ENCODE results near the gene ATOH8. TPM values are rescaled to one million over a fixed set of nuclear protein-coding genes. Genes with fewer than 3 reads are reported as not detected.
A peak's percentile ranks its signal among the peaks of the same experiment; 100 is the strongest.

The ATOH8 gene, protein sequence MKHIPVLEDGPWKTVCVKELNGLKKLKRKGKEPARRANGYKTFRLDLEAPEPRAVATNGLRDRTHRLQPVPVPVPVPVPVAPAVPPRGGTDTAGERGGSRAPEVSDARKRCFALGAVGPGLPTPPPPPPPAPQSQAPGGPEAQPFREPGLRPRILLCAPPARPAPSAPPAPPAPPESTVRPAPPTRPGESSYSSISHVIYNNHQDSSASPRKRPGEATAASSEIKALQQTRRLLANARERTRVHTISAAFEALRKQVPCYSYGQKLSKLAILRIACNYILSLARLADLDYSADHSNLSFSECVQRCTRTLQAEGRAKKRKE
- total RNA-seq: under 1 TPM; 0.12 to 0.40 TPM

DNA sequence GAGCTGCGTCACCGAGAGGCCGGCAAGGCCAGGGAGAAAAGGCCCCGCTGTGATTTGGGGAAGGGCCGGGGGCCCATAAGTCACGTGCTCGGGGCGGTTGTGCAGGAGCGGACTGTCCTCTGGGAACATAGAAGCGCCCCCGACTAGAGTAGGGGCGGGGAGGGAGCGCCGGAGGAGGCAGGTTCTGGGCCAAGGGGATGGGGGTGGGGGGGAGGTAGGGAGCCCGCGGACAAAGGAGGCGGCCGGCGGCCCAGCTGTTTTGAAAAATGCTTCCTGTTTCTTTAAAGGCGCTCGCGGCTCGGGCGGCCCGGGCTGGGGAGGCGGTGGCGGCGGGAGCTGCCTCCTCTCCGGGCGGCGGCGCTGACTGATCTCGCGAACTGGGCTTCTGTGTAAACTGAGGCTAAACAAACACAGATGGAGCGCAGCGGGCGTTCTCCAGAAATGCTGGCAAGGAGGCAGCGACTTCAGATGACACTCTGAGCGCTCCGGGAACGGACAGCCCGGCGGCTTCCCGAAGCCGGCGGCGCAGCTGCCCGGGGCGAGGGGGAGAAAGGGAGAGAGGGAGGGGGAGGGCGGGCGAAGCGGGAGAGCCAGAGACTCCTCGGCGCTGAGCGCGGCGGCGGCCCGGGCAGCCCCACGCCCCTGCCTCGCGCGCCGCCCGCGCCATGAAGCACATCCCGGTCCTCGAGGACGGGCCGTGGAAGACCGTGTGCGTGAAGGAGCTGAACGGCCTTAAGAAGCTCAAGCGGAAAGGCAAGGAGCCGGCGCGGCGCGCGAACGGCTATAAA lies at the start of gene ATOH8:
ATOH8 (plus strand) TSS at position 467 of the 788 bp plus-strand sequence; CDS start at position 666, 199 bp downstream.
- H3K36me3 Mint-ChIP-seq: no peaks in the 10 kb centered on the region

DNA sequence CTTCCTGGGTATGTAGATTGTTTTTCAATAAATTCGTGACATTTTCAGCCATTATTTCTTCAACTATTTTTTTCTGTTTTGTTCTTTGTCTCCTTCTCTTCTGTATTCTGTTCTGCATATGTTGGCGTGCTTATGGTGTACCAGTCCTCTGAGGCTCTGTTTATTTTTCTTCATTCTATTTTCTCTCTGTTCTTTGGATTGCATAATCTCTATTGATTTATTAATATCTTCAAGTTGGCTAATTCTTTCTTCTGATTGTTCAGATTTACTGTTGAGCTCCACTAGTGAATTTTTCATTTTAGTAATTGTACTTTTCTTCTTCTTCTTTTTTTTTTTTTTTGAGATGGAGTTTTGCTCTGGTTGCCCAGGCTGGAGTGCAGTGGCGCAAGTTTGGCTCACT lies 49.8 kb upstream of the ATOH8 start:
- CTCF ChIA-PET: interaction anchor here (0.8 to 8.9 kb wide), 7 partner anchors 9 to 110 kb away, joined by 3 to 189 read pairs (median 7); partner anchors contain the start of gene GNLY
- no peak overlapping the region for H3K4me3 Mint-ChIP-seq
- no peaks in the 10 kb centered on the region for H3K9me3 Mint-ChIP-seq (ENCODE audit: low read depth)
- H3K36me3 Mint-ChIP-seq: peaks cover 6% of the 10 kb centered on the region
- ATAC-seq (no peak), DNase-seq (no peak)
- peak overlapping the region; percentile 77 for H3K27ac Mint-ChIP-seq
- peaks cover 73% of the 10 kb centered on the region for H3K4me1 Mint-ChIP-seq
- peaks cover 10% of the 10 kb centered on the region for H3K27me3 Mint-ChIP-seq

More for the DNA sequence above, at the start of gene ATOH8:
- Mint-ChIP-seq H3K9me3 (ENCODE audit: low read depth) (no peaks in the 10 kb centered on the region), H3K4me3 (peak within 1 kb of the TSS; percentile 65), H3K27me3 (peaks cover 70% of the 10 kb centered on the region), H3K4me1 (peaks cover 13% of the 10 kb centered on the region), H3K27ac (no peak within 1 kb of the TSS)
- ATAC-seq: peak; percentile 35
- DNase-seq: peak; percentile 55
- CTCF ChIA-PET: interaction anchor here (0.6 to 10.9 kb wide), 11 partner anchors 9 to 358 kb away, joined by 3 to 130 read pairs (median 3); no protein-coding TSS in a partner anchor

DNA sequence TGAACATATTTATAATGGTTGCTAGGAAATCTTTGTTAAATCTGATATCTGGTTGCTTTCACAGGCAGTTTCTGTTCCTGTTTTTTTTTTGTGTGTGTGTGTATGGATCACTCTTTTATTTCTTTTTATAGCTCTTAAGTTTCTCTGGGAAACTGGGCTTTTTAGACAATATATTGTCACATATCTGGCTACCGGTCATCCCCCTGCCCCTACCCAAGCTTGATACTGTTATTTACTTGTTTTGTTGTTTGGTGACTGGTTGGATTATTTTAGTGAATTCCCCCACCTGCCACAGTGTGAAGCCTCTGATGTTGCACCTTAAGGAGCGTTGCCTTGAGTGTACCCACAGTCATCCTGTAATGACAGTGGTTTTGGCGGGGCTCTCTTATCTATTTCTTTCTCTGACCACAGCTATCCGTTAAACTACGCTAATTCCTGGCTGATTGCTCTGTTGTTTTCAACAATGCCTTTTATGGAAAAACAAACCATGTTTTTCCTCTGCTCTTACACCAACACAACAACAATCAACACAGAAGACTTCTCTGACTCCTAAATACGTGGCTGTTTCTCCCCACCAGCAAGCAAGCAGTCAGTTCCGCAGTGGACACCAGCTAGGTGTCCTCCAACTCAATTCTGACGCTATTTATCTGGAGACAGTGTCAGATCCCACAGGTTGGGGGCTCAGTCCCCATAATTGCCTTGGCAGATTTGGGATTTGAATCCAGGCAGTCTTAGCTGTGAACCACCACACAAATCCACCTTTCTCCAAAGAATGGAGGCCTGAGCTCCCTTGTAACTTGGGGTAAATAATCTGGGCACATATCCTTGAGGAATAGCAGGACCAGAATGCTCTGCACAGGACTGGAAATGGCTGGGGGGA lies 48.8 kb upstream of the ATOH8 start:
- CTCF ChIA-PET: interaction anchor here (1.1 to 8.9 kb wide), 11 partner anchors 10 to 109 kb away, joined by 3 to 189 read pairs (median 7); partner anchors contain the start of genes GNLY and SFTPB
- peak; percentile 79 for DNase-seq
- peaks cover 78% of the 10 kb centered on the region for H3K4me1 Mint-ChIP-seq
- H3K4me3 Mint-ChIP-seq: peak overlapping the region; percentile 40
- H3K27ac Mint-ChIP-seq: peak overlapping the region; percentile 77
- ATAC-seq: peak; percentile 62
- no peaks in the 10 kb centered on the region for H3K9me3 Mint-ChIP-seq (ENCODE audit: low read depth)
- H3K27me3 Mint-ChIP-seq: peaks cover 14% of the 10 kb centered on the region
- H3K36me3 Mint-ChIP-seq: peaks cover 6% of the 10 kb centered on the region

DNA sequence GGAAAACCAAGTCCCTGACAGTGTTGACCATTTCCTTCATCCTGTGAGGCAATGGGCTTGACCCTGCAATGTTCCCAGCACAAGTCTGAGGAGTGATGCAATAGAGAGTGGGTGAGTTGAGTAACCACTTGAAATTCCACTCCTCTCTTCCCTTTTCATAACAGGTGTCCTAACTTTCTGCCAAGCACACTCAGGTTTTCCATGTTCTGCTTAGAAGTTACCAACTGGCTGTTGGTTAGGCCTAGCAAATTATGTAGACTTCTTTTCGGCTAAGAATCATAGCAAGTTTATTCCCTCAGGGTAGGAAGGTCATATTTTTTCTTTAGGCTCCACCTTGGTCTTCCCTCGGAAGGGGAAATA lies 48.1 kb upstream of the ATOH8 start:
- Mint-ChIP-seq H3K4me1 (peaks cover 82% of the 10 kb centered on the region), H3K36me3 (peaks cover 6% of the 10 kb centered on the region), H3K27ac (peak overlapping the region; percentile 77), H3K27me3 (peaks cover 16% of the 10 kb centered on the region), H3K4me3 (no peak overlapping the region), H3K9me3 (ENCODE audit: low read depth) (no peaks in the 10 kb centered on the region)
- DNase-seq (no peak), ATAC-seq (no peak)
- CTCF ChIA-PET: interaction anchor here (0.9 to 8.9 kb wide), 14 partner anchors 10 to 375 kb away, joined by 3 to 189 read pairs (median 4); partner anchors contain the start of genes GNLY and SFTPB

DNA sequence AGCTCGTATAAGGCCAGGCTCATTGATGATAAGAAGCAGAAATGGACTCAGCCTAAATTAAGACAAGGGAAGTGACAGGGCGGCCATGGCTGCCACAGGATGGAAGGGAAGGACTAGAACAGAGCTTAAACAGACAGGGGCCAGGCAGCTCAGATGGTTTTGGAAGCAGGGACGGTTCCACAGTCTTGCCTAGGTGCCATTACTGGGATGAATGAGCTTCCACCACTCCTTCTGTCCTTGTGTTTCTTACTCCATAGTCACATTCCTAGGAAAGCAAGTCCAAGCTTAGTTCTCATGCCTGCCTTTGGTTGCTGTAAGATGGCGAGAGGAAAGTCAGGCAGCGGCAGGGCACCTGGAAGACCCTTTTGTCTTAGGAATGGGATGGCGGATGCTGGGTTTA lies 47.7 kb upstream of the ATOH8 start:
- ATAC-seq (no peak), DNase-seq (no peak)
- peaks cover 17% of the 10 kb centered on the region for H3K27me3 Mint-ChIP-seq
- CTCF ChIA-PET: interaction anchor here (0.9 to 8.9 kb wide), 11 partner anchors 11 to 374 kb away, joined by 3 to 189 read pairs (median 12); partner anchors contain the start of gene GNLY
- H3K9me3 Mint-ChIP-seq (ENCODE audit: low read depth): no peaks in the 10 kb centered on the region
- H3K4me3 Mint-ChIP-seq: no peak overlapping the region
- peaks cover 6% of the 10 kb centered on the region for H3K36me3 Mint-ChIP-seq
- H3K4me1 Mint-ChIP-seq: peaks cover 81% of the 10 kb centered on the region
- H3K27ac Mint-ChIP-seq: peak overlapping the region; percentile 77

DNA sequence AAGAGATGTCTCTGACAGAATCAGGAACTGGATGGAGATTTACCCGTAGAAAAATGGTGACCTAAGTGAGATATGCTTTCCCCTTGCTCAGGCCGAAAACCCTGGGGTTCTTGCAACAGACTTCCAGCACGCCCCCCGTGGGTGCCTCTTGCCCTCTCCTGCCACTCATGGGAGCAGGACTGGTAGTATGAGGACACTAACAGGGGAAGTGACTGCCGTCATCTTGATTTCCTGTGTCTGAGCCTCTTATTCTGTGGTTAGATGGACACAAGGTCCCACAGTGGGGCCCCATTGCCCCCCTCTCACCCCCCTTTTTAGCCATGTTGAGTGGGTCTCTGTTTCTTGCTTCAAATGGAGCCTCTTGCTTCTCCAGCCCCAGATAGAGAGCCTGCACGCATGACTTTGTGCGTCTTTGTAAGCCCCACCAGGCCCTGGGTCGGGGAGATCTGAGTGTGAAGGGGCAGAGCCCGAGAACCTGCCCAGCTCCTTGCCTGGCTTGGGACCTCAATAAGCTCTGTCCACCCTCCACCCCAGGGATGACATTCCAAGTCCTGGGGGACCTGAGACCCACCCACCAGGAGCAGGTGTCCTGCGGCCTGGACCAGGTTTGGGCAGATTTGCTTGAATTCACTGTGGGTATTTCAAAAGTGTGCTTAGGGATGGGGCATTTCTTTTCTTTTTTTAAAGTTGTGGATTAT lies 47.0 kb upstream of the ATOH8 start:
- DNase-seq: no peak
- Mint-ChIP-seq H3K4me3 (no peak overlapping the region), H3K27ac (peak overlapping the region; percentile 77), H3K36me3 (peaks cover 6% of the 10 kb centered on the region), H3K4me1 (peaks cover 74% of the 10 kb centered on the region), H3K9me3 (ENCODE audit: low read depth) (no peaks in the 10 kb centered on the region), H3K27me3 (peaks cover 17% of the 10 kb centered on the region)
- CTCF ChIA-PET: interaction anchor here (0.9 to 8.9 kb wide), 16 partner anchors 11 to 374 kb away, joined by 3 to 189 read pairs (median 8); partner anchors contain the start of gene GNLY
- ATAC-seq: peak; percentile 7

DNA sequence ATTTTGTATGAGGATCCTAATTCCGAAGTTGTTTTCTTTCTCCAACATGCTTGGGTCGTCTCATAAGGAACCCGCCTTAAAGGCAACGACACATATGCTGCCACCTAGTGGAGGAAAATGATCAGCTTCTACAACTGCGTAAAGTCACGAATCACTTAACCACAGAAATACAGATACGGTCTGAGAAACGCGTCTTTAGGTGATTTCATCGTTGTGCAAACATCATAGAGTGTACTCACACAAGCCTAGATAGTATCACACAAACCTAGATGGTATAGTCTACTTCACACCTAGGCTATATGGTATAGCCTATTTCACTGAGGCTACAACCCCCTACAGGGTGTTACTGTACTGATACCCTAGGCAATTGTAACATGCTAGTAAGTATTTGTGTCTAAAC lies 46.5 kb upstream of the ATOH8 start:
- DNase-seq: peak; percentile 85
- peaks cover 17% of the 10 kb centered on the region for H3K27me3 Mint-ChIP-seq
- ATAC-seq: peak; percentile 82
- H3K9me3 Mint-ChIP-seq (ENCODE audit: low read depth): no peaks in the 10 kb centered on the region
- H3K36me3 Mint-ChIP-seq: peaks cover 6% of the 10 kb centered on the region
- no peak overlapping the region for H3K4me3 Mint-ChIP-seq
- H3K4me1 Mint-ChIP-seq: peaks cover 69% of the 10 kb centered on the region
- CTCF ChIA-PET: interaction anchor here (0.8 to 8.9 kb wide), 16 partner anchors 11 to 287 kb away, joined by 3 to 189 read pairs (median 5); partner anchors contain the start of gene GNLY
- peak overlapping the region; percentile 77 for H3K27ac Mint-ChIP-seq

DNA sequence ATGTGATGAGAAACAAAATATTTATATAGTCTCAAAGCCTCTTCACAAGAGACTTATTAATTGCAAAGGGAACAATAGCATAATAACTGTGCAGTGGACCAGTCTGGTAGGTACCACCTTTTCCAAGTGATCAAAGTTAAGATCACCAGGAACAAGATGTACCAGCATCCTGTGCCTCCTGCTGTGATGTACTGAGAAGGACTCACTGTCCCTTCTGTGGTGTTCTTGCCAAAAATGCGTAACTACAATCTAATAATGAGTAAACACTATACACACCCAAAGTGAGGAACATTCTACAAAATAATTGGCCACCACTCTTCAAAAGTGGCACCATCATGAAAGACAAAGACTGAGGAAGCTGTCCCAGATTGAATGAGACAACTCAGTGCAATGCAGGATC lies 45.1 kb upstream of the ATOH8 start:
- peaks cover 14% of the 10 kb centered on the region for H3K27me3 Mint-ChIP-seq
- peaks cover 6% of the 10 kb centered on the region for H3K36me3 Mint-ChIP-seq
- H3K27ac Mint-ChIP-seq: no peak overlapping the region
- DNase-seq: no peak
- peaks cover 56% of the 10 kb centered on the region for H3K4me1 Mint-ChIP-seq
- H3K4me3 Mint-ChIP-seq: no peak overlapping the region
- H3K9me3 Mint-ChIP-seq (ENCODE audit: low read depth): no peaks in the 10 kb centered on the region
- CTCF ChIA-PET: interaction anchor here (0.9 to 8.9 kb wide), 9 partner anchors 9 to 106 kb away, joined by 3 to 189 read pairs (median 15); partner anchors contain the start of genes ATOH8 and GNLY
- ATAC-seq: no peak

DNA sequence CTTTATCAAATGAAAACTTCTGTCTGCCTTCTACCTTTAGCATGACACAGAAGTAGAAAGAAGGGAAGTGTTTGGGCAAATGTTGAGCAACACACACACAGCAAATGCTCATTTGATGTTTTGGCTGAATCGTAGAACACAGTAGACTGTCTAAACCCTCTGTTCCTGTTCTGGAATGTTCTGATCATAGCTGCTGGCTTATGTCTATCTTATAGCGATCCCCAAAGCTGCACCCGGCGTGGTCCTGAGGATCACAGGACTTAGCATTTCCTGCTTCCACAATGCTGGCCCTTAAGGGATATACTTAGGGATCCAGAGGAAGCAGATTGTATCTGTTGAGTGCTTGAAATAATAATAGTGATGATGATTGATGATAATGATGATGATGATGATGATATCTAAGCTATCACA lies 44.4 kb upstream of the ATOH8 start:
- DNase-seq (no peak), ATAC-seq (no peak)
- H3K4me1 Mint-ChIP-seq: peaks cover 56% of the 10 kb centered on the region
- CTCF ChIA-PET: interaction anchor here (0.9 to 8.9 kb wide), 8 partner anchors 8 to 105 kb away, joined by 3 to 189 read pairs (median 22); partner anchors contain the start of genes ATOH8 and GNLY
- peaks cover 4% of the 10 kb centered on the region for H3K36me3 Mint-ChIP-seq
- H3K27me3 Mint-ChIP-seq: peaks cover 11% of the 10 kb centered on the region
- H3K9me3 Mint-ChIP-seq (ENCODE audit: low read depth): no peaks in the 10 kb centered on the region
- H3K4me3 Mint-ChIP-seq: no peak overlapping the region
- no peak overlapping the region for H3K27ac Mint-ChIP-seq

DNA sequence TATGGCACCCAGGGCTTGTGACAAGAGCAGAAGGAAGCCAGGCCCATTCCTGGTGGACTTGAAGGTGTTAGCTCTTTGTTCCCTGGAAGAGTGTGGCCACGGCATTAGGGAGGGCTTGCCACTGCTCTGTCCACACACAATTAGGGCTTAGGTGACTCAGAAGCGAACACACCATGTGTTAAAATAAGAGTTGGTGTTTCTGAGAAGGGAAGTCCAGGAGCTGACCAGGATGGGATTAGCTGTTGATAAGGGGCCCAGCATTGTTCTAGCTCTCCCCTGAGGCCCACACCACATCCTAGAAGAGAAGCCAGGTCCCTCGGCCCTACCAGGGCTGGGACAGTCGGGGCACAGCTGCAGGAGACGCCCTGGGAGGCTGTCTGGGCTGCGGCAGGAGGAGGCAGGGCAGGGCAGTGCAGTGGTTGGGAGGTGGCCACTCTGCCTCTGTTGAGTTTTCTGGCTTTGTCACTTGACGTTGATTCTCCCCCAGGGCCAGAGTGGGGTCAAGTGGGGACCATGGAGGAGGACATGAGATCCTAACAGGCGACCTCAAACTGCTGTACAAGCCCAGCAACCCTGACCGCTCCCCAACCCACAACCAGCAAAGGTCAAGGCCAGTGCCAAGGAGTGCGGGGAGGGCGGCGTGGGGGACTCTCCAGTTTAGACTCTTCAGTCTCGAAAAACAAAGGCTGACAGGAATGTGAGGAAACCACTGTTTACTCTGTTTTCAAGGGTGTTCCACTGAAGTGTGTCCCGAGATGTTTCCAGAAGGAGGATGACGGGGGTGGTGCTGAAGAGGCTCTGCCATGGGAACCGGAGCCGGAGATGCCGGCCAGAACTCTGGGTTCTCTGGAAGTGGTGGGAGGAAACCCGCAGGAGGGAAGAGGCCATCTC lies 42.9 kb upstream of the ATOH8 start:
- no peak overlapping the region for H3K4me3 Mint-ChIP-seq
- peaks cover 53% of the 10 kb centered on the region for H3K4me1 Mint-ChIP-seq
- H3K9me3 Mint-ChIP-seq (ENCODE audit: low read depth): no peaks in the 10 kb centered on the region
- H3K36me3 Mint-ChIP-seq: no peaks in the 10 kb centered on the region
- no peak for ATAC-seq
- peaks cover 14% of the 10 kb centered on the region for H3K27me3 Mint-ChIP-seq
- no peak overlapping the region for H3K27ac Mint-ChIP-seq
- CTCF ChIA-PET: interaction anchor here (2.1 to 8.9 kb wide), 3 partner anchors 14 to 74 kb away, joined by 6 to 189 read pairs (median 28); no protein-coding TSS in a partner anchor
- no peak for DNase-seq

DNA sequence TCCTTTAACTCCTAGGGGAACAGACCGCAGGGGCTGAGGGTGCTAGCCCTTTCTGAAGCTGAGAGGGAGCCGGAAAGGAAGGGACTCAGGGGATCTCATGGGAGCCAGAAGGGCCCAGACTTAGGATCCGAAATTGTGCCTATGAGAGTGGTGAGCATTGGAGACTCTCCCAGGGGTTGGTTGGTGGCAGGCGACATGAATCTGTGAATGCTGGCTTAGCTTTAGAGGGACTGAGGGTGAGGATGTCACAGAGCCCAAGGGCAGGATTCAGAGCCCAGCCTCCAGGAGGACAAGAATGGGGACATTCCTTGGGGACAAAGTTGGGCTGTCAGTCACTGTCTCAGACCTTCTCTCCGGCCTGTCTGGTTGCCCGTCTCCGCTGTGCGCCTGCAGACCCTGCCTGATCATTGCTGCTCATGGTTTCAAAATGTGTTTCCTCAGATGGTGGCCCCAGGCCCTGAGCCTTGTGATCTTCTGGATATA lies 42.2 kb upstream of the ATOH8 start:
- ATAC-seq (no peak), DNase-seq (no peak)
- Mint-ChIP-seq H3K4me1 (peaks cover 47% of the 10 kb centered on the region), H3K36me3 (no peaks in the 10 kb centered on the region), H3K27ac (no peak overlapping the region), H3K4me3 (no peak overlapping the region), H3K9me3 (ENCODE audit: low read depth) (no peaks in the 10 kb centered on the region), H3K27me3 (peaks cover 20% of the 10 kb centered on the region)
- CTCF ChIA-PET: interaction anchor here (1.2 to 4.9 kb wide), 3 partner anchors 13 to 32 kb away, joined by 3 to 26 read pairs (median 6); no protein-coding TSS in a partner anchor
